Hematopoietic multipotent progenitor cell treated with erythropoietin and hydrocortisone succinate and interleukin-3 and kit ligand, for 15 days (in vitro differentiated cells): ENCODE data around the gene POU2F3.

Source experiments
- DNase-seq: peaks from one replicate; pipeline ENCODE4 v3.0.0-alpha.2; 2015; ENCODE audit warnings: low spot score

POU2F3 gene

GRCh38 chr11:120239713-120240640, at the start of gene POU2F3:
Gene POU2F3 (plus strand): TSS chr11:120240140. CDS start chr11:120240344, 204 bp downstream.
- no peak for DNase-seq

GRCh38 chr11:120191058-120191457, 48.9 kb upstream of the POU2F3 start:
- DNase-seq: no peak

- no peak for DNase-seq
Measured at GRCh38 chr11:120192831-120193625, 46.9 kb upstream of the POU2F3 start.

- DNase-seq: no peak
Measured at GRCh38 chr11:120194166-120194565, 45.8 kb upstream of the POU2F3 start.

GRCh38 chr11:120195601-120196320, 44.2 kb upstream of the POU2F3 start:
- DNase-seq: no peak

GRCh38 chr11:120196826-120197225, 43.1 kb upstream of the POU2F3 start:
- DNase-seq: no peak

- no peak for DNase-seq
Measured at GRCh38 chr11:120197251-120197891, 42.6 kb upstream of the POU2F3 start.

GRCh38 chr11:120197977-120198376, 42.0 kb upstream of the POU2F3 start:
- DNase-seq: no peak

- DNase-seq: no peak
Measured at GRCh38 chr11:120198403-120198786, 41.5 kb upstream of the POU2F3 start.

GRCh38 chr11:120198787-120199469, 41.0 kb upstream of the POU2F3 start:
- DNase-seq: no peak

- DNase-seq: no peak
Measured at GRCh38 chr11:120199613-120200012, 40.3 kb upstream of the POU2F3 start.

GRCh38 chr11:120200677-120201076, 39.3 kb upstream of the POU2F3 start:
- no peak for DNase-seq

GRCh38 chr11:120201653-120202052, 38.3 kb upstream of the POU2F3 start:
- no peak for DNase-seq

- no peak for DNase-seq
Measured at GRCh38 chr11:120203626-120204025, 36.3 kb upstream of the POU2F3 start.

- DNase-seq: no peak
Measured at GRCh38 chr11:120205596-120206161, 34.3 kb upstream of the POU2F3 start.

- no peak for DNase-seq
Measured at GRCh38 chr11:120207512-120207911, 32.4 kb upstream of the POU2F3 start.

- no peak for DNase-seq
Measured at GRCh38 chr11:120208001-120208441, 31.9 kb upstream of the POU2F3 start.

- no peak for DNase-seq
Measured at GRCh38 chr11:120208777-120209176, 31.2 kb upstream of the POU2F3 start.

GRCh38 chr11:120209746-120210625, 30.0 kb upstream of the POU2F3 start:
- DNase-seq: no peak
